Liver (tissue), 3 donors: ENCODE data around the gene ADAMTS16.

Experiments
- ATF3 ChIP-seq: IDR thresholded peaks from 2 replicates; pipeline ENCODE4 v1.6.1; 2016; ENCODE audit warnings: antibody characterized with exemption
- CTCF ChIP-seq: fragments of 150-350 bp; IDR thresholded peaks from 2 replicates; pipeline ENCODE4 v1.5.1; 2017; ENCODE audit warnings: improper control_type of control experiment, low read depth, low read length; ENCODE audit not compliant: missing input control
- EGR1 ChIP-seq, 2 donors: IDR thresholded peaks; 2 replicates each; pipeline ENCODE4 v1.6.1; 2016 to 2018; ENCODE audit warnings: antibody characterized with exemption in 2 of 2, low read depth in 2 of 2
- FOXA1 ChIP-seq: IDR thresholded peaks from 2 replicates; pipeline ENCODE4 v1.6.1; 2016; ENCODE audit warnings: antibody characterized with exemption
- FOXA2 ChIP-seq: IDR thresholded peaks from 2 replicates; pipeline ENCODE4 v1.6.1; 2016; ENCODE audit warnings: antibody characterized with exemption
- GABPA ChIP-seq, 2 donors: IDR thresholded peaks in 1 of 2; conservative IDR thresholded peaks in 1 of 2; 2 replicates each; pipeline ENCODE4 v1.6.1; 2016; ENCODE audit warnings: antibody characterized with exemption in 2 of 2, mild to moderate bottlenecking in 1 of 2, moderate library complexity in 1 of 2
- HNF4G ChIP-seq: IDR thresholded peaks from 2 replicates; pipeline ENCODE4 v1.6.1; 2016; ENCODE audit warnings: antibody characterized with exemption
- MAX ChIP-seq: IDR thresholded peaks from 2 replicates; pipeline ENCODE4 v1.6.1; 2016; ENCODE audit warnings: antibody characterized with exemption
- RAD21 ChIP-seq, 2 donors: IDR thresholded peaks; 2 replicates each; pipeline ENCODE4 v1.6.1; 2016; ENCODE audit warnings: antibody characterized with exemption in 2 of 2, mild to moderate bottlenecking in 2 of 2
- REST ChIP-seq: IDR thresholded peaks from 2 replicates; pipeline ENCODE4 v1.6.1; 2016; ENCODE audit warnings: antibody characterized with exemption, mild to moderate bottlenecking
- RXRA ChIP-seq, 2 donors: IDR thresholded peaks; 2 replicates each; pipeline ENCODE4 v1.6.1; 2017 to 2018; ENCODE audit warnings: antibody characterized with exemption in 2 of 2, mild to moderate bottlenecking in 1 of 2
- SP1 ChIP-seq: IDR thresholded peaks from 2 replicates; pipeline ENCODE4 v1.6.1; 2018; ENCODE audit warnings: antibody characterized with exemption, mild to moderate bottlenecking
- TAF1 ChIP-seq: conservative IDR thresholded peaks from 2 replicates; pipeline ENCODE4 v1.6.1; 2016; ENCODE audit warnings: antibody characterized with exemption, mild to moderate bottlenecking
- donor health status: healthy.
- donor health status: healthy.

GRCh38 chr5:5218396-5218795 lies 78.3 kb downstream of the ADAMTS16 start:
- no peak for TF ChIP-seq CTCF
- TF ChIP-seq TAF1 = no peak
- TF ChIP-seq ATF3 = no peak
- TF ChIP-seq RAD21 (IDR thresholded peaks at IDR 0.05) = no peak
- TF ChIP-seq REST = no peak
- TF ChIP-seq HNF4G = no peak
- TF ChIP-seq SP1 = no peak
- no peak for TF ChIP-seq MAX
- no peak for TF ChIP-seq FOXA2
- TF ChIP-seq GABPA (IDR thresholded peaks at IDR 0.05 in 1 of 2, conservative IDR thresholded peaks at IDR 0.05 in 1 of 2) = no peak
- no peak for TF ChIP-seq FOXA1
- no peak for TF ChIP-seq EGR1 (IDR thresholded peaks at IDR 0.05; ENCODE audit: low read depth in 2 of 2)
- TF ChIP-seq RXRA (IDR thresholded peaks at IDR 0.05) = no peak
